ENCODE measurements around the gene EPHB1. TPM values are rescaled to one million over a fixed set of nuclear protein-coding genes. Genes with fewer than 3 reads are reported as not detected.

Gene EPHB1
- total RNA-seq, 1 donor from 2014 or later, result 1.8 TPM

DNA sequence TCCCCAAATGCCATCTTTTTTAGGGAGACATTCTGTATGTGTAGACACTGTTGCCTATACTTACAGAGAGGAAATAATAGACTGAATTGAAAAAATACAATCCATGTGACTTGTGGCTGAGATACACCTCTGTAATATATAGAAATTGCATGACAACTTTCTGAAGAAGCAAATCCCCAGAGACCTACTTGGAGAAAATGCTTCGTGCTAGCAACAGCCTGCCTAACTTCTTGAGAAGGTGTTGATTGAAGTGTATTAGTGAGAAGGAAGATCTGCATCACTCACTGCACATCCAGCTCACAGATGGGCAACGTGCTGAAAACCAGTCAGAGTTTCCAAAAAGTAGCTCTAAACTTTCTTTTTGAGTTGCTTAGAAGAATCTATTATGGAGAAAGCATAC, 404.1 kb downstream of the EPHB1 start:
- Mint-ChIP-seq H3K27me3 (no peaks in the 10 kb centered on the region), H3K4me1 (ENCODE audit: low read depth) (peaks cover 3% of the 10 kb centered on the region), H3K9me3 (ENCODE audit: low read depth) (no peaks in the 10 kb centered on the region), H3K36me3 (ENCODE audit: insufficient read depth) (no peaks in the 10 kb centered on the region), H3K27ac (no peak overlapping the region), H3K4me3 (ENCODE audit: low read depth) (no peak overlapping the region)
- TF ChIP-seq, protein P1, sequence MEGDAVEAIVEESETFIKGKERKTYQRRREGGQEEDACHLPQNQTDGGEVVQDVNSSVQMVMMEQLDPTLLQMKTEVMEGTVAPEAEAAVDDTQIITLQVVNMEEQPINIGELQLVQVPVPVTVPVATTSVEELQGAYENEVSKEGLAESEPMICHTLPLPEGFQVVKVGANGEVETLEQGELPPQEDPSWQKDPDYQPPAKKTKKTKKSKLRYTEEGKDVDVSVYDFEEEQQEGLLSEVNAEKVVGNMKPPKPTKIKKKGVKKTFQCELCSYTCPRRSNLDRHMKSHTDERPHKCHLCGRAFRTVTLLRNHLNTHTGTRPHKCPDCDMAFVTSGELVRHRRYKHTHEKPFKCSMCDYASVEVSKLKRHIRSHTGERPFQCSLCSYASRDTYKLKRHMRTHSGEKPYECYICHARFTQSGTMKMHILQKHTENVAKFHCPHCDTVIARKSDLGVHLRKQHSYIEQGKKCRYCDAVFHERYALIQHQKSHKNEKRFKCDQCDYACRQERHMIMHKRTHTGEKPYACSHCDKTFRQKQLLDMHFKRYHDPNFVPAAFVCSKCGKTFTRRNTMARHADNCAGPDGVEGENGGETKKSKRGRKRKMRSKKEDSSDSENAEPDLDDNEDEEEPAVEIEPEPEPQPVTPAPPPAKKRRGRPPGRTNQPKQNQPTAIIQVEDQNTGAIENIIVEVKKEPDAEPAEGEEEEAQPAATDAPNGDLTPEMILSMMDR (IDR thresholded peaks at IDR 0.05; ENCODE audit: unreplicated experiment), result no peak
- DNase-seq (ENCODE audit: low spot score, unreplicated experiment), result no peak

GRCh38 chr3:135203026-135203425, 408.0 kb downstream of the EPHB1 start:
- DNase-seq (ENCODE audit: low spot score, unreplicated experiment), result no peak
- H3K27ac Mint-ChIP-seq, result no peak overlapping the region
- no peaks in the 10 kb centered on the region for H3K27me3 Mint-ChIP-seq
- H3K9me3 Mint-ChIP-seq (ENCODE audit: low read depth), result no peaks in the 10 kb centered on the region
- TF ChIP-seq, protein P1 (IDR thresholded peaks at IDR 0.05; ENCODE audit: unreplicated experiment), result no peak
- H3K36me3 Mint-ChIP-seq (ENCODE audit: insufficient read depth), result no peaks in the 10 kb centered on the region
- H3K4me1 Mint-ChIP-seq (ENCODE audit: low read depth), result no peaks in the 10 kb centered on the region
- no peak overlapping the region for H3K4me3 Mint-ChIP-seq (ENCODE audit: low read depth)

DNA sequence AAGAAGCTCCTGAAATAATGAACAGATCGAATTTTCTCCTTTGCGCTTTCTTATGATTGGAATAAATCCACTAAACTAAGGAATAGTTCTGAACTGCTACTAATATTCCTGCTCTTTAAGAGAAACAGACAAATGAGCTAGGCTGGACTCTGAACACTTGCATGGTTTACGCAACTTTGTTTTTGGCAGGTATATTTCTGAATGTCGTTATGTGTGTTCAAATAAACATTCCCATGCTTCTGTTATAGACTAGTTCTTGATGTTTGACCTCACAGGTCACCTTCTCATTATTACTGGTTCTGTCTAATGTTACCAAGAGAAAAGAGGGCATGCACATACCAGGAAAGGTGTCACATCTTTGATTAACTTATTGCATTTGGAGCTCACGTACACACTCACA, 418.2 kb downstream of the EPHB1 start:
- Mint-ChIP-seq H3K4me3 (ENCODE audit: low read depth) (no peak overlapping the region), H3K9me3 (ENCODE audit: low read depth) (no peaks in the 10 kb centered on the region), H3K27ac (no peak overlapping the region), H3K27me3 (no peaks in the 10 kb centered on the region), H3K36me3 (ENCODE audit: insufficient read depth) (no peaks in the 10 kb centered on the region), H3K4me1 (ENCODE audit: low read depth) (no peaks in the 10 kb centered on the region)
- DNase-seq (ENCODE audit: low spot score, unreplicated experiment), result no peak
- TF ChIP-seq, protein P1 (IDR thresholded peaks at IDR 0.05; ENCODE audit: unreplicated experiment), result no peak

DNA sequence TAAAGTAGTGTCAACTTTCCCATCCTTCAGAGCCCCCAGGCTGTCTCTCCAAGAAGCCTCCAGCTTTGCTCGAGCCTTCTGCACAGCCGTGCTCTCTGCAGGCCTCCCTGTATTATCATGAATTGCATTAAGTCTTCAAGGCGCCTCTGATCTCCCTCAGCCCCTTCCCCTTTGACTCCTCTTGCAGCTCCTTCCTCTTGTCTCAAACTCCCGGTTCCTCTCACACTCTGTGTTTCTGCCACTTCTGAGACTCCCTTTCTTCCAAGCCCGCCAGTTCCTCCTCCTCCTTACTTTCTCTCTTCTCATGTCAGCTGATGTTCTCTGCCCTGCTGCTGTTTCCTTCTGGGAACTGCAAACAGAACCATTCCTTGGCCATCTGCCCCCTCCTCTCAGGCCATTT, 418.8 kb downstream of the EPHB1 start:
- Mint-ChIP-seq H3K9me3 (ENCODE audit: low read depth) (no peaks in the 10 kb centered on the region), H3K36me3 (ENCODE audit: insufficient read depth) (no peaks in the 10 kb centered on the region), H3K27me3 (no peaks in the 10 kb centered on the region), H3K4me1 (ENCODE audit: low read depth) (no peaks in the 10 kb centered on the region), H3K27ac (no peak overlapping the region), H3K4me3 (ENCODE audit: low read depth) (no peak overlapping the region)
- TF ChIP-seq, protein P1 (IDR thresholded peaks at IDR 0.05; ENCODE audit: unreplicated experiment), result no peak
- no peak for DNase-seq (ENCODE audit: low spot score, unreplicated experiment)

DNA sequence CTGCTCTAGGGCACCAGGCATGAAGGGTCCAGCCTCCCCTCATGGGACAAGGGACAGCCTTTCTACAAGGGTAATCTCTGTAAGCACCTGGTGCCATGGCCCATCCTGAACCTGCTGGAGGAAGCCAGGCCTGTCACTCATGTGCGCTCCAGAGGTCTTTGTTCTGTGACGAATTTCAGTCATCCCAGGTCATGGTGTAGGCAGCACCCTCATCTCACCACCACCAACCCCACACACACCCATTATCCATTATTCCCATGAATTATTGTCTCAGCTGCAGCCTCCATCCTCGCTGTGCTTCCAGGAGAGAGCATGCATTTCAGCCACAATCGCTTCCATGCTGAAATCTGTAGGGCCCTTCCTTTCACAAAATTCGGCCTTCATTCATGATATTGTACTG, 419.3 kb downstream of the EPHB1 start:
- no peak for DNase-seq (ENCODE audit: low spot score, unreplicated experiment)
- H3K27ac Mint-ChIP-seq, result no peak overlapping the region
- no peaks in the 10 kb centered on the region for H3K9me3 Mint-ChIP-seq (ENCODE audit: low read depth)

More for the DNA sequence above, 419.3 kb downstream of the EPHB1 start:
- TF ChIP-seq, protein P1 (IDR thresholded peaks at IDR 0.05; ENCODE audit: unreplicated experiment), result no peak
- Mint-ChIP-seq H3K36me3 (ENCODE audit: insufficient read depth) (no peaks in the 10 kb centered on the region), H3K4me1 (ENCODE audit: low read depth) (no peaks in the 10 kb centered on the region), H3K4me3 (ENCODE audit: low read depth) (no peak overlapping the region), H3K27me3 (no peaks in the 10 kb centered on the region)
